K562 treated with DMSO at 1 percent for 4 hours (cell line): ENCODE measurements around the gene LCE1A. TPM values are rescaled to one million over a fixed set of nuclear protein-coding genes. Genes with fewer than 3 reads are reported as not detected.

Source experiments
- total RNA-seq: library from RNA; unstranded; fragments of 300-600 nt; gene quantifications from 2 replicates; pipeline ENCODE4 v1.2.3, GENCODE V29; 2022; ENCODE audit not compliant: insufficient read depth

The LCE1A gene, protein sequence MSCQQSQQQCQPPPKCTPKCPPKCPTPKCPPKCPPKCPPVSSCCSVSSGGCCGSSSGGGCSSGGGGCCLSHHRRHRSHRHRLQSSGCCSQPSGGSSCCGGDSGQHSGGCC
- not detected in 2 replicates for total RNA-seq

GRCh38 chr1:152827173-152827572 lies at the start of gene LCE1A:
Gene LCE1A (plus strand): TSS chr1:152827473. CDS start chr1:152827473, 0 bp downstream.

GRCh38 chr1:152786077-152786476 lies 41.2 kb upstream of the LCE1A start, which contains the start of gene LCE1E:
Gene LCE1E (plus strand): TSS chr1:152786257. CDS start chr1:152787300, 1,043 bp downstream.

GRCh38 chr1:152796421-152796820 lies 30.9 kb upstream of the LCE1A start, which contains the start of gene LCE1D:
Gene LCE1D (plus strand): TSS chr1:152796721. CDS start chr1:152797795, 1,074 bp downstream.

GRCh38 chr1:152806576-152806975 lies 20.7 kb upstream of the LCE1A start, which contains the start of gene LCE1C:
Gene LCE1C (minus strand): TSS chr1:152806651. CDS start chr1:152805478, 1,173 bp downstream.

DNA sequence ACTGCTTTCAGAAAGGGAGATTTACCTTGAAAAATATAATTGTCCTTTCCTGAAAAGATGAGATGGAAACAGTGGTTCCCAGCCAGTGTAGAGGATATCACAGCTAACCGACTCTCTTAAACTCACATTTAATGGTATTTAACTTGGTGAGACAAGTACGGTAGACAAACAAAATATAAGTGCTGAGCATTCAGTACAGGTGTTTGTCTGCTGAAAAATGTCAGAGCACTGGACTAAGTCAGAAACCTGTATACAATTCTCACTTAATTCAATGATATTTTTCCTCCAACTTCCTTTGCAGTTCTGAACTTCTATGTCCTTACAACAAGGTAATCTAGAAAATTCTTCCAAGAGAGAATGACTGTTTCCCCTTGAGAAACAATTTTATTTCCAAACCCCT lies 15.6 kb upstream of the LCE1A start, which contains the start of gene LCE1B:
LCE1B (plus strand) TSS at position 301 of the 400 bp plus-strand sequence. CDS start 476 bp downstream, outside the sequence.

DNA sequence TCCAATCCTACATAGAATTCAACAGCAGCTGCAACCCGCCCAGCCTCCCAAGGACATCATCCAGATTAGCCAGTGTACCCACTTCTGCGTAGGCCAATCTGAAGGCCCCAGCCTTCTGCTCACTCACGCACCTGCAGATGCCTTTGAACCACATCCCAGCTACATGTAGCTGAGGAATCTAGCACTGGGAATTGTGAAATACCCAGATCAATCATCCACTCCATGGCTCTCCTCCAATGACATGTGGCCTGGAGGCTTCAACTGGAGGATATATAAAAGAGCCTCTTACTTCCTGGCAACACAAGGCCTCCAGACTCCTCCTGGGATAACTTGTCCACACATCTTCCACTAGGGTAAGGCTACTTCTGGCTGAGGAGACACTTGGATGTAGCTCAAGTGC lies 15.3 kb downstream of the LCE1A start, which contains the start of gene LCE6A:
LCE6A (plus strand) TSS at position 301 of the 400 bp plus-strand sequence. CDS start 665 bp downstream, outside the sequence.

DNA sequence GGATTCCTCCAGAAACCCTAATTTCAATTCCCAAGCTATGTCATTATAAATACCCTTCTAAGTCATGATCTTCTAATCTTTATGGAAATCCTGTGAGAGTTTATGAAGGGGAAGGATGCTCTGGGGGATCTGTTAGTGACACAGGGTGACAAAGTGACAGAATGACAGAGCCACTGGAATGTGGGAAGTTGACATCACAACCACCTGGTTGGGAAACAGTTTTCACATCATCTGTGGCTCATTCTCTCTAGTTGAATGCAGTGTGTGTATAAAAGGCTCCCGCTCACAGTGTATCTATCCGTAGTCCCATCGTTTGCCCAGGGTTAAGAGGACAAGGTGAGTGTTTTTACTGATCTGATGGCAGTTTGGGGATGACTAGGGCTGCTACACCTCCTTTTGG lies 32.4 kb downstream of the LCE1A start, which contains the start of gene LCE7A:
LCE7A (plus strand) TSS at position 301 of the 400 bp plus-strand sequence. CDS start 702 bp downstream, outside the sequence.

Other genes starting within 250 kb of the LCE1A start
- gene LCE3D, start 247.0 kb upstream of the LCE1A start, total RNA-seq = not detected in 2 replicates
- gene LCE3C, start 227.2 kb upstream of the LCE1A start, total RNA-seq = not detected in 2 replicates
- not detected in 2 replicates for gene LCE3B, start 213.7 kb upstream of the LCE1A start, total RNA-seq
- not detected in 2 replicates for gene LCE3A, start 204.4 kb upstream of the LCE1A start, total RNA-seq
- not detected in 2 replicates for gene LCE2D, start 164.1 kb upstream of the LCE1A start, total RNA-seq
- gene LCE2C, start 152.2 kb upstream of the LCE1A start, total RNA-seq = not detected in 2 replicates
- not detected in 2 replicates for gene LCE2B, start 141.3 kb upstream of the LCE1A start, total RNA-seq
- gene LCE2A, start 129.1 kb upstream of the LCE1A start, total RNA-seq = not detected in 2 replicates
- not detected in 2 replicates for gene LCE4A, start 119.3 kb upstream of the LCE1A start, total RNA-seq
- gene KPRP, start 69.4 kb upstream of the LCE1A start, total RNA-seq = not detected in 2 replicates
- not detected in 2 replicates for gene LCE1F, start 52.3 kb upstream of the LCE1A start, total RNA-seq
- gene LCE1E, start 41.2 kb upstream of the LCE1A start, total RNA-seq = not detected in 2 replicates
- gene LCE1D, start 30.8 kb upstream of the LCE1A start, total RNA-seq = not detected in 2 replicates
- gene LCE1C, start 20.8 kb upstream of the LCE1A start, total RNA-seq = not detected in 2 replicates
- not detected in 2 replicates for gene LCE1B, start 15.5 kb upstream of the LCE1A start, total RNA-seq
- gene LCE6A, start 15.4 kb downstream of the LCE1A start, total RNA-seq = not detected in 2 replicates
- gene LCE7A, start 32.5 kb downstream of the LCE1A start, total RNA-seq = not detected in 2 replicates
- not detected in 2 replicates for gene SMCP, start 50.8 kb downstream of the LCE1A start, total RNA-seq
- not detected in 2 replicates for gene IVL, start 81.1 kb downstream of the LCE1A start, total RNA-seq
- gene SPRR5, start 119.7 kb downstream of the LCE1A start, total RNA-seq = not detected in 2 replicates
- not detected in 2 replicates for gene SPRR4, start 143.2 kb downstream of the LCE1A start, total RNA-seq
- gene SPRR1A, start 156.6 kb downstream of the LCE1A start, total RNA-seq = not detected in 2 replicates
- not detected in 2 replicates for gene SPRR3, start 174.3 kb downstream of the LCE1A start, total RNA-seq
- gene SPRR1B, start 203.7 kb downstream of the LCE1A start, total RNA-seq = not detected in 2 replicates
- 36.6 and 103 TPM in 2 replicates for gene SPRR2D, start 213.6 kb downstream of the LCE1A start, total RNA-seq
- gene SPRR2A, start 230.0 kb downstream of the LCE1A start, total RNA-seq = not detected in 2 replicates
- not detected in 2 replicates for gene SPRR2B, start 244.1 kb downstream of the LCE1A start, total RNA-seq